ENCODE results near the gene PTGS2.
"Not testable (repeated sequence)": the region's sequence is repeated elsewhere in the genome, so short reads cannot be mapped to it uniquely, and the experiment has no call there.

The PTGS2 gene

DNA sequence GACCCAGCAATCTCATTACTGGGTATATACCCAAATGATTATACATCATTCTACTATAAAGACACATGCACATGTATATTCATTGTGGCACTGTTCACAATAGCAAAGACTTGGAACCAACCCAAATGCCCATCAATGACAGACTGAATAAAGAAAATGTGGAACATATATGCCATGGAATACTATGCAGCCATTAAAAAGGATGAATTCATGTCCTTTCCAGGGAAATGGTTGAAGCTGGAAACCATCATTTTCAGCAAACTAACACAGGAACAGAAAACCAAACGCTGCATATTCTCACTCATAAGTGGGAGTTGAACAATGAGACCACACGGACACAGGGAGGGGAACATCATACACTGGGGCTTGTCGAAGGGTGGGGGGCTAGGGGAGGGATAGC, 10.4 kb downstream of the PTGS2 start:
- DNase-seq, result not testable (repeated sequence)

DNA sequence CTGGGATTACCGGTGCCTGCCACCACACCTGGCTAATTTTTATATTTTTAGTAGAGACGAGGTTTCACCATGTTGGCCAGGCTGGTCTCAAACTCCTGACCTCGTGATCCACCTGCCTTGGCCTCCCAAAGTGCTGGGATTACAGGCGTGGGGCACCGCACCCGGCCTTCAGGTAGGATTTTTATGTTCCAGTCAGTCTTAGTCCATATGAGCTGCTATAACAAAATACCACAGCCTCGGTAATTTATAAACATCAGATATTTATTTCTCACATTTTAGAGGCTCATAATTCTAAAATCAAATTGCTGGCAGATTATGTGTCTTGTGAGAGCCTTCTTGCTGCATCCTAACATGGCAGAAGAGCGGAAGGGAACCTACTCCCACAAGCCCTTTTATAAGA, 16.0 kb downstream of the PTGS2 start:
- DNase-seq, result not testable (repeated sequence)

DNA sequence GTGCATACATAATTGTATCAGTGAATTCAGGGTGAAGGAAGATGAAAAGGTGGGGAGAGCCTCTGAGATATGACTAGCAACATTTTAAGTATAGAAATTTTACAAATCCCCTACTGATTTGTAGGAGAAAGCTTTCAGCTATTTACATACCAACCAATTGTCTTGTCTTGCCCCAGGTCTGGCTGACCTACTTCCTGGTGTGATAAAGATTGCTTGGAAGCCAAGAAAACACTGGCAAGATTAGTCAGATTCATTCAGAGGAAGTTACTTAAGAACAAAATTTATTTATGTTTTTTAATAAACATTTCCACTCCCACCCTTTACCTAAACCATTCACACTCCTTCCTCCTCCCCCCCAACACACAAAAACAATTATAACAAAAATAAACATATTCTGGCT, 17.5 kb downstream of the PTGS2 start:
- no peak for DNase-seq

DNA sequence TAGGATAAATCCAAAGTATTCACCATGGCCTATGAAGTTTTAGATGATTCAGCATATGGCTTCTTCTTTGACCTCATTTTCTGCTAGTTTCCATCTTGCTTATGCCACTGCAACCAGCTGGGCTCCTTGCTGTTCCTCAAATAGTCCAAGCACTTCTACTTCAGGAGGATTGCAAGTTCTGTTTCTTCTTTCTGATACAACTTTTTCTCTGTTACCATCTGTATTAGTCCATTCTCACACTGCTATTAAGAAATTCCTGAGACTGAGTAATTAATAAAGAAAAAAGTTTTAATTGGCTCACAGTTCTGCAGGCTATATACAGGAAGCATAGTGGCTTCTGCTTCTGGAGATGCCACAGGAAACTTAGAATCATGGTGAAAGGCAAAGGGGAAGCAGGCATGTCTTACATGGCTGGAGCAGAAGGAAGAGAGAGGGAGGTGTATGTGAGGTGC, 20.3 kb downstream of the PTGS2 start:
- DNase-seq, result peak; percentile 24 to 46

DNA sequence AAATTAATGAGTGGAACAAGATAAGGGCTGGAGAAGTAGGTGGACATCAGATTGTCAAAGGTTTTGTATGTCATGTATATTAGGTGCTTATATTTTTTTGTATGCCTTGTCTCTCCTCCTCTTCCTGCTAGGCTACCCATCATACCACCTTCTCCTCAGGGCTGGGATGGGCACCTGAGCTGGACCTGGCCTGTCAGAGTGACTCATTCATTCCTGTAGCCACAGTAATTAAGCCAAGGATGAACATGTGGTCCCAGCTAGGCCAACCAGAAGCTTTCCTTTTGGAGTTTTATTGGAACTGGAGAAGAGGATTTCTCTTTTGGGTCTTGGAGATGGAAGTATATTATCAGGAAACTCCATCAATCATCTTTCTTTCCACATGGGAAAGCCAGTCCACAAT, 21.2 kb downstream of the PTGS2 start:
- DNase-seq, result no peak

DNA sequence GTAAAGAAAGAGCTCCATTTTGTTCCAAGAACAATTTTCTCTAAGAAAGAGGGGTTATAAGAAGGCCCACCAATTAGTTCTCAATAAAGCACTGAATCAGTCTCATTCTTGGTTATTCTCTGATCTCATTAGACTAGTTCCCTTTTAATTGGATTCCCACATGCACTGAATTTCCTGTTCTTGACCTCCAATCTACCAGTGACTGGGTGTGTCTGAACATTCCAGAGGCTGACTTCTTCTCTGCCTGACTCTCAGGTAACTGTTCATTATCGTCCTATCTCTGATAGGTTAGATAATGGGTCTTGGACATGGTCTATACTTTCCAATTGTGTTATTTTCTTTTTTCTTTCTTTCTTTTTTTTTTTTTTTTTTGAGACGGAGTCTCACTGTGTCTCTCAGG, 22.7 kb downstream of the PTGS2 start:
- no peak for DNase-seq

DNA sequence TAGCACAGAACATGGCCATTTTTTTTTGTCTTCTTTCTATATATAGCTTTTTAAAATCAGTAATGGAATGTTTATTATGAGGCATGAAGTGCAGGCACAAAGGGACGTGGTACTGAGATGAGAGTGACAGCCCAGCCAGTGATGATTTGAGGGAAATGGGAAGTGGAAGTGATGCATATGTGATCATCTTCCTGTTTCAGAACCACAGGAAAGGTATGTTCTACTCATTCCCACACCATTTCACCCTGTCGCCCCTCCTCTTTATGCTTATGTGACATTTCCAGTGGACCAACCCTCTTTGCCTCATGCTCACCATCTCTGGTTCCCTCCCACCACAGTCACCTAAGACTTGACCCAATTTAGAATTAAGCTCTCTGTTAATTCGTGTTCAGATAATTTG, 24.3 kb downstream of the PTGS2 start:
- peak; percentile 38 to 55 for DNase-seq

DNA sequence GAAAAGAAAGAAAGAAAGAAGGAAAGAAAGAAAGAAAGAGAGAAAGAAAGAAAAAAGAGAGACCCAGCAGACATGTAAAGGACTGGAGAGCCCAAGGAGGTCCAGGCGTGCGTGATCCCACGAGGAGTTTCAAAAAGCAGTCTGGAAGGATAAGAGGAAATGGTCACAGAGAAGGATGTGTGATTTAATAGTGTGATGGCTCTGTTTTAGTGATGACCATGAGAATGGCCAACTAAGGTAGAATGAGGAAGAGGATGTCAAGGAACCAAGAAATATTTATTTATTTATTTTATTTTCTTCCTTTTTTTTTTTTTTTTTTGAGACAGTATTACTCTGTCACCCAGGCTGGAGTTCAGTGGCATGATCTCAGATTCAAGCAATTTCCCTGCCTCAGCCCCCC, 25.5 kb downstream of the PTGS2 start:
- no peak for DNase-seq

DNA sequence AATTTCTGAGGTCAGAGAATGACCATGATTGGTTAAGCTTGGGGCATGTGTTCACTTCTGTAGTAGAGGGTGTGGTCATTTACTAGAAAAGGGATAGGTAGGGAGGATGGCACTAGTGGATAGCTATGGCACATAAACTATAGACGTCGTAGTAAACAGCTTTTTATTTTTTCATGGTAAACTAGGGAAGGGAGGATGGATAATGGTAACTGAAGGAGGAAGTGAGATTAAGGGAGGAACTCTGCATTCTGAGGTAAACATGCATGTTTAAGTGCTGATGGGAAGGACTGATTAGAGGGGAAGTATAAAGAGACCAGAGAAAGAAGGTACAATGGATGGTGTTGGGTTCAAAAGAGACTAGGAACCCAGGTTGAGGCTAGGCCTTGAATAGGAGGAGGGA, 26.9 kb downstream of the PTGS2 start:
- DNase-seq, result no peak

DNA sequence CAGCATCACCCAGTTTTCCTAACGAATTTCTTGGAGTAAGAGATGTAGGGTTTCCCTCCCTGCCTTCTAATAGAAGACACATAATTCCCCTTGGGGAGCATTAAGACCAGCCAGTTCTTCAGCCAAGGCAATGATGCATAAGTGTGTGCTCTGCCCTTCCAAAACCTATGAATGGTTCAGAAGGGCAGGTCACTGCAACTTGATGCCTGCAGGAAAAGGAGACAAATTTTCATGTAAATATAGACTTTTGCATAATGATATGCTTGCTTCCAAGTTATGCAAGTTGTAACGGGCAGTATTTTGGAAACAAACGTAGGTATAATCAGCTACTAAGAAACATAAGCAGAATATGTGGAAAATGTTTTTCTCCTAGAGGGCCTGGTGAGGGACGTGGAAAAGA, 31.6 kb downstream of the PTGS2 start:
- DNase-seq, result no peak

DNA sequence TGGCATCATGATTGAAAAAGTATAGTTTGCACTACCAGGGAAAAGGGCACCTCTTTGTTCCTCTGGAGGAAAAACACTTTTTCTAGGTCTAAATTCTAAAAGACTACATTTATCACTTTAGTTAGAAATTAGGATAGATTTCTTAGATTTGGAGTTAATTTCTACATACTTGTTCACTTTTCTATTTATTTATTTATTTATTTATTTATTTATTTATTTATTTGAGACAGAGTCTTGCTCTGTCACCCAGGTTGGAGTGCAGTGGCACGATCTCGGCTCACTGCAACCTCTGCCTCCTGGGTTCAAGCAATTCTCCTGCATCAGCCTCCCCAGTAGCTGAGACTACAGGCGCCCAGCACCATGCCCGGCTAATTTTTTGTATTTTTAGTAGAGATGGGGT, 32.2 kb downstream of the PTGS2 start:
- not testable (repeated sequence) for DNase-seq

DNA sequence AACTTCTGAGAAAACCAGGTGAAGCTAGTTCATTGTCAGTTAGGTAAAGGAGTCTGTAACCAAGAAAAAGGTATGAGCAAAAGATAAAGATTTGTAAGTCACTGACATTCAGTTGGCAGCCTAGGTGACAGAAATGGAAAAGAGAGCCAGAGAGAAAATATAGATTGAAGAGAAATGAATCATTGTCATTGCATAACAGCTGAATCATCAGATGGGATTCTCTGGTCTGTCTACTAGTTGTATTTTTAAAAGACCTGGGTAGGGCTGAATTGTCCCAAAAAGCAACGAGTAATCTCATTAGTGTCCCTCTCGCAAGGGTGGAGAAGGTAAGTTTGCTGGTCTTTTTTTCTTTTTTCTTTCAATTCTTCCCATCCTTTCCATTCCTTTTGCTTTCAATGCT, 36.6 kb downstream of the PTGS2 start:
- DNase-seq, result no peak

DNA sequence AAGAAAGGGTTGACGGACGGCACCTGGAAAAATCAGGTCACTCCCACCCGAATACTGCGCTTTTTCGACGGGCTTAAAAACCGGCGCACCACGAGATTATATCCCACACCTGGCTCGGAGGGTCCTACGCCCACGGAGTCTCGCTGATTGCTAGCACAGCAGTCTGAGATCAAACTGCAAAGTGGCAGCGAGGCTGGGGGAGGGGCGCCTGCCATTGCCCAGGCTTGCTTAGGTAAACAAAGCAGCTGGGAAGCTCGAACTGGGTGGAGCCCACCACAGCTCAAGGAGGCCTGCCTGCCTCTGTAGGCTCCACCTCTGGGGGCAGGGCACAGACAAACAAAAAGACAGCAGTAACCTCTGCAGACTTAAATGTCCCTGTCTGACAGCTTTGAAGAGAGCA, 42.7 kb downstream of the PTGS2 start:
- DNase-seq, result not testable (repeated sequence)

DNA sequence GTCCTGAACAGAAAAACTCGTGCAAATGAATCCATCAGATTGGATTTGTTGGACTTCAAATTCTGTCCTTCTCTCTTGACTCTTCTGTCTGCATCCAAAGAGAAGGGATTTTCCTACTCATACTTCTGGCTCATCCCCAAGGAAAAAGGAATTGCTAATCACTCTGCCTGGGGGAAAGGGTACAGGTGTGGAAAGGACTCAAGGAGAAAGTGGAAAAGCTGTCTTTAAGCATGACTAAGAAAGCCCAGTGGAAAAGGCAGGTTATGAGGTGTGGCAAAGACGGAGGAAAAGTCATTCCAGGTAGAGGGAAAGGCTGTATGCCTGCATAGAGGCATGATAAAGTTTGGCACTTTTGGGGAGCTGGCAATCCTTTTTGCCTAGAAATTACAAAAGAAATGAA, 43.4 kb downstream of the PTGS2 start:
- no peak for DNase-seq

DNA sequence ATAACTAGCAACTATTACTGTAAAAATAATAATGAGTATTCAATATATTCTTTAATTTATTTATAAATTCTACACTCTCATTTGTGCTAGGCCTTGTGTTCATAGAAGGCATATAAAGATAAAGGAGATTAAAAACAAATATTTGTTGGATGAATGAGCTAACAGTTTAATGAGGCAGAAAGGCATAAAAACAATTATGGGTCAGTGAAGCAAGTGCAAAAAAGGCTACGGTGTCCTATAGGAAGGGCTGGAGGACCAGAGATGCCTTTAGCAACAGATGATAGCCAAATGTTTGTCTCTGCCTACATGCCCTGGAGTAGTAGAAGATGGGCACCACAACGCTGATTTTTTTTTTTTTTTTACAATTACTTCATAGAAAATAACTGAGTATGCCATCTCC, 45.7 kb downstream of the PTGS2 start:
- no peak for DNase-seq

DNA sequence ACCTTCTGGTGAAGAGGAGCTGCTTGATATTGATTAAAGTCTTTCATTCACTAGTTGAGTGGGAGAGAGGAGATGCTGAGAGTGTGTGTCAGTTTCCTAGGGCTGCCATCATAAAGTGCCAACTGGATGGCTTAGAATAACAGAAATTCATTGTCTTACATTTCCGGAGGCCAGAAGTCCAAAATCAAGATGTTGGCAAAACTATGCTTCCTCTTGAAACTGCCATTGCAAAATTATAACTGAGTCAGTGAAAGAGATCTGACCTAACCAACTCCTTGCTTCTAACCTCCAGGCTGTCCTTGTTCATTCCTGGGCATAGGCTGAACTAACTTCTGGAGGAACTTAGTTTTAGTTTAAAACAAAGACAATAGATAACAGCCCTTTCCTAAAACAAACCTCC, 47.1 kb downstream of the PTGS2 start:
- DNase-seq, result no peak

DNA sequence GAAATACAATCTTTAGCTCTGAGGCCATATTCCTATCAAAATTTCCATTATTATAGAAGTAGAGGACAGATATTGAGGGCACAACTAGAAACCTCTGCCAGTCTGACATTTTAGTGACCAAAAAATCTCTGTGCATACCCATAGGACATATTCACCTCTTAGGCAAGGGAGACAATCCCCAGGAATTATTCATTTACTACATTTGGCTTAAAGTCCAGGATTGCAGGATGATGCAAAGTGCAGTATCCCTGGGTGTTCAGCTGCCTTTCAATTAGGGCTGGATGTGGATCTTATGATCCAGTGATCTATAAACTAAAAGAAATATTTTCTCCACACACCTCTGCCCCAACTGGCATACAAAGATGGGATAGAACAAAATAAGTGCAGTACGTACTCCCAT, 50.9 kb downstream of the PTGS2 start:
- DNase-seq, result no peak

DNA sequence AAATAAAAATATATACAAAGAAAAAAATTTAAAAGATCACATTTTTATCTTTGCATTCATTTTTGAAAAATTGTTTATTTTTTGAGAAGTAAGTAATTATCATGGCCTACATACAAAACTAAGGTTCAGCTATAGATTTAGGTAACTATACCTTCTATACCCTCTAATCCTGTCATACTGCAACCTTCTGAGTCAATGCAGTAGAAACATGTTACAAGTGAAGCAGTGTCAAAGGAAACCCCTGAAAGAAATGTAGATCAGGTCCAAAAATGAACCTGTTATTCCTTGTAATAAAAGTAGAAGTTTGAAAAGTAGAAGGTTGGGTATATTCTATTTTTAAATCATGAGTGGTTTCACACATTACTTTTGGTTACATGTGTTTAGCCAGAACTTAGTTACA, 51.3 kb downstream of the PTGS2 start:
- no peak for DNase-seq

DNA sequence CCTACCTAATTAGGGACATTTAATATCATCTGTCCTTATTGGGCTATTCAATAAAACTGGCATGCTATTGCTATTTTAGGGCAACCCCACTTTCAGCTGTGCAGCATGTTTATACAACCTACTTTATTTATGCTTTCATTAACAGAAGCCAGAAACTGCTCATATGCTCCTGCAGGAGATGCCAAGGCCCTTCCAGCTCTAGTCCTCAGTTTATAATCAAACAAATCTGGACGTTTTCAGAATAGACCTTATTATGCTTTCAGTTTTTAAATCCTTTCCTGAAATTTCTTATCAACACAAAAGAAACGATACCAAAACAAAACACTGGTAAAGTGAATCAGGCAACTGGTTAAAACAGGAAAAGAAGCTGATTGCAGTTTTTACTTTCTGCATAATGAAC, 53.2 kb downstream of the PTGS2 start:
- DNase-seq, result no peak

DNA sequence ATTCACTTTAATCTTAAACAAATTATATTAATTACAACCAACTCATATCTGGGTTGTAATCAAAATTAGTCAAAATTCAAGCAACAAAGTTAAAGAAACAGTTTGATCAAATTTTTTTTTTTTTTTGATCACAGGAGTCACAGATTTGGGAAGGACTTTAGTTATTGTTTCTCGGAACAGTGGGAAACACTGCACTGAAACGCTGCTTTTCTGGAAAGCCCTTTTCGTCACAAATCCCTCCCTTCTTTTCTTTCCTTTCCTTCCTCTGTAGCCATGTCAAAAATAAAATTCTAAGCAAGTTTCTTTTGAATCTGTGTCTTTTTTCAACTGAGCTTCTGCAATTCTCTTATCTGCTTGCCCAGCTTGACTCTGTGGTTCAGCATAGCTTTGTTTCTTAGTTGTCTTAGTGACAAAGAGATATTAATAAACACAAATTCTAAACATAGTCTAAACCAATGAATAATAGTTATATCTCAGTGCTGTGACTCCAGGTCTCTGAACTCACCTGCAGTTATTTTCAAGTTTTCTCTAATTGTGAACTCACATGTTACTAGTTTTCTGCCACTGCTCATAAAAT, 53.8 kb downstream of the PTGS2 start:
- DNase-seq, result peak; percentile 22 to 28

DNA sequence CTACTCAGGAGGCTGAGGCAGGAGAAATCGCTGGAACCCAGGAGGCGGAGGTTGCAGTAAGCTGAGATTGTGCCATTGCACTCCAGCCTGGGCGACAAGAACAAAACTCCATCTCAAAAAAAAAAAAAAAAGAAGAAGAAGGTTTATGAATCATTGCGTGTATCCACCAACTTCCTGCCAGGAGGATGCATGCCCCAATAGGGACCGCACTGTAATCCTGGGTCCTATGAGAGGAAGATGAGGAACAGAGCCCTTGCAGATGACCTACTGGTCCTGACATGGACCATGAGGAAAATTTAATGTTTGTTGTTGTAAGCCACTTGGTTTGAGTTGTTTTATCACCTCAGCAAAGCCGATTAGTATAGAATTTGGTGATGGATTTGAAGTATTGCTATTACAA, 56.7 kb downstream of the PTGS2 start:
- no peak for DNase-seq

Data from Kasumi-1 (cell line).